H9 (cell line): ENCODE measurements around the gene MSRB2. TPM values are rescaled to one million over a fixed set of nuclear protein-coding genes. Genes with fewer than 3 reads are reported as not detected.

Source experiments
- DNase-seq: peaks from one replicate; pipeline ENCODE4 v3.0.0-alpha.2; 2017
- H2AFZ ChIP-seq: one replicate; pipeline ENCODE4 v1.6.1; 2013; ENCODE audit warnings: mild to moderate bottlenecking, low read length, control low read depth, moderate library complexity
- H2AK5ac ChIP-seq: 2 replicates; pipeline ENCODE4 v1.6.1; 2013; ENCODE audit warnings: low read length, control low read depth, mixed read lengths; ENCODE audit not compliant: insufficient read length
- H2BK120ac ChIP-seq: one replicate; pipeline ENCODE4 v1.6.1; 2013; ENCODE audit warnings: low read depth, mild to moderate bottlenecking, low read length, control low read depth, inconsistent platforms; ENCODE audit not compliant: poor library complexity, severe bottlenecking
- H2BK12ac ChIP-seq: 2 replicates; pipeline ENCODE4 v1.6.1; 2013; ENCODE audit warnings: low read length, control low read depth, mixed read lengths, low read depth; ENCODE audit not compliant: insufficient read length
- H2BK15ac ChIP-seq: 2 replicates; pipeline ENCODE4 v1.6.1; 2013; ENCODE audit warnings: low read depth, low read length, control low read depth
- H2BK20ac ChIP-seq: one replicate; pipeline ENCODE4 v1.6.1; 2013; ENCODE audit warnings: low read depth, mild to moderate bottlenecking, low read length, control low read depth, inconsistent platforms; ENCODE audit not compliant: poor library complexity, severe bottlenecking
- H2BK5ac ChIP-seq: 2 replicates; pipeline ENCODE4 v1.6.1; 2013; ENCODE audit warnings: low read length, control low read depth, mixed read lengths; ENCODE audit not compliant: insufficient read length
- H3K14ac ChIP-seq: 2 replicates; pipeline ENCODE4 v1.6.1; 2013; ENCODE audit warnings: low read length, control low read depth; ENCODE audit not compliant: insufficient read depth
- H3K18ac ChIP-seq: 2 replicates; pipeline ENCODE4 v1.6.1; 2013; ENCODE audit warnings: low read depth, mild to moderate bottlenecking, mixed read lengths, low read length, control low read depth; ENCODE audit not compliant: insufficient read length
- H3K23ac ChIP-seq: 2 replicates; pipeline ENCODE4 v1.6.1; 2013; ENCODE audit warnings: low read length, control low read depth, mixed read lengths, low read depth; ENCODE audit not compliant: insufficient read length
- H3K23me2 ChIP-seq: 2 replicates; pipeline ENCODE4 v1.6.1; 2013; ENCODE audit warnings: low read depth, mild to moderate bottlenecking, mixed read lengths, low read length, control low read depth; ENCODE audit not compliant: insufficient read length, poor library complexity, severe bottlenecking
- H3K27ac ChIP-seq: 2 replicates; pipeline ENCODE4 v1.5.1; 2013; ENCODE audit warnings: low read length, control low read depth, mixed read lengths, low read depth; ENCODE audit not compliant: insufficient read length
- H3K27me3 ChIP-seq: 2 replicates; pipeline ENCODE4 v1.6.1; 2013; ENCODE audit warnings: low read length, control low read depth, inconsistent platforms; ENCODE audit not compliant: insufficient read depth
- H3K4ac ChIP-seq: 2 replicates; pipeline ENCODE4 v1.6.1; 2013; ENCODE audit warnings: low read depth, mild to moderate bottlenecking, control low read depth, inconsistent platforms, low read length, moderate library complexity
- H3K4me1 ChIP-seq: 2 replicates; pipeline ENCODE4 v1.6.1; 2013; ENCODE audit warnings: low read length, control low read depth, inconsistent platforms; ENCODE audit not compliant: insufficient read depth
- H3K4me2 ChIP-seq: 2 replicates; pipeline ENCODE4 v1.6.1; 2013; ENCODE audit warnings: low read length, control low read depth, mixed read lengths; ENCODE audit not compliant: insufficient read length, insufficient read depth
- H3K56ac ChIP-seq: 2 replicates; pipeline ENCODE4 v1.6.1; 2013; ENCODE audit warnings: low read depth, mild to moderate bottlenecking, mixed read lengths, low read length, control low read depth; ENCODE audit not compliant: insufficient read length
- H3K79me1 ChIP-seq: 2 replicates; pipeline ENCODE4 v1.6.1; 2013; ENCODE audit warnings: low read depth, mild to moderate bottlenecking, moderate library complexity, low read length, control low read depth, inconsistent platforms; ENCODE audit not compliant: insufficient read depth, poor library complexity, severe bottlenecking
- H3K79me2 ChIP-seq: 2 replicates; pipeline ENCODE4 v1.6.1; 2013; ENCODE audit warnings: low read length, control low read depth, inconsistent platforms; ENCODE audit not compliant: insufficient read depth
- H3K9ac ChIP-seq: 2 replicates; pipeline ENCODE4 v1.6.1; 2013; ENCODE audit warnings: low read length, control low read depth, mixed read lengths; ENCODE audit not compliant: insufficient read length; ENCODE audit errors: extremely low read depth
- H3K9me3 ChIP-seq: one replicate; pipeline ENCODE4 v1.6.1; 2013; ENCODE audit warnings: low read depth, low read length, inconsistent platforms; ENCODE audit not compliant: control insufficient read depth
- H3T11ph ChIP-seq: one replicate; pipeline ENCODE4 v1.6.1; 2013; ENCODE audit warnings: mild to moderate bottlenecking, low read length, control low read depth, inconsistent platforms
- H4K20me1 ChIP-seq: one replicate; pipeline ENCODE4 v1.6.1; 2013; ENCODE audit not compliant: control insufficient read depth, insufficient read length, insufficient read depth
- H4K5ac ChIP-seq: 2 replicates; pipeline ENCODE4 v1.6.1; 2013; ENCODE audit warnings: low read depth, mild to moderate bottlenecking, mixed read lengths, low read length, control low read depth; ENCODE audit not compliant: insufficient read length
- H4K8ac ChIP-seq: replicated peaks from 2 replicates; pipeline ENCODE4 v1.6.1; 2013; ENCODE audit warnings: low read length, control low read depth, mixed read lengths, low read depth; ENCODE audit not compliant: insufficient read length
- H4K91ac ChIP-seq: 2 replicates; pipeline ENCODE4 v1.6.1; 2013; ENCODE audit warnings: low read depth, mild to moderate bottlenecking, moderate library complexity, mixed read lengths, low read length, control low read depth; ENCODE audit not compliant: insufficient read length
- H3K27ac Mint-ChIP-seq, 3 experiments: 2 replicates in 2 of 3; 3 replicates in 1 of 3; pipeline ENCODE4 v1.8.0; 2020 to 2021; ENCODE audit warnings: mixed read lengths in 3 of 3, mild to moderate bottlenecking in 1 of 3, moderate library complexity in 1 of 3
- H3K27me3 Mint-ChIP-seq: 2 replicates; pipeline ENCODE4 v1.8.0; 2021; ENCODE audit warnings: low read depth, mild to moderate bottlenecking, moderate library complexity, mixed read lengths
- H3K36me3 Mint-ChIP-seq, 3 experiments: 2 replicates in 2 of 3; 3 replicates in 1 of 3; pipeline ENCODE4 v1.8.0; 2020 to 2021; ENCODE audit warnings: low read depth in 3 of 3, mixed read lengths in 3 of 3; ENCODE audit not compliant: insufficient read depth in 1 of 3
- H3K4me1 Mint-ChIP-seq, 2 experiments: 2 replicates each; pipeline ENCODE4 v1.8.0; 2020; ENCODE audit warnings: mixed read lengths in 2 of 2
- H3K4me3 Mint-ChIP-seq, 2 experiments: 2 replicates in 1 of 2; 3 replicates in 1 of 2; pipeline ENCODE4 v1.8.0; 2020 to 2021; ENCODE audit warnings: mild to moderate bottlenecking in 2 of 2, mixed read lengths in 2 of 2, moderate library complexity in 1 of 2
- H3K9me3 Mint-ChIP-seq, 2 experiments: 2 replicates in 1 of 2; 3 replicates in 1 of 2; pipeline ENCODE4 v1.8.0; 2020; ENCODE audit warnings: mild to moderate bottlenecking in 2 of 2, mixed read lengths in 2 of 2, moderate library complexity in 1 of 2
- CTCF ChIP-seq: fragments of 200-600 bp; sonication (generic); conservative IDR thresholded peaks from 3 replicates; pipeline ENCODE4 v1.8.0; 2021; ENCODE audit warnings: antibody characterized with exemption, mild to moderate bottlenecking
- WGBS: extraction: QIAGEN DNeasy Blood & Tissue Kit; methylation state at CpG from one replicate; pipeline ENCODE4 v1.1.7; 2013; ENCODE audit warnings: missing lambda C conversion rate, low lambda C conversion rate, mixed read lengths; ENCODE audit not compliant: insufficient read length; ENCODE audit errors: extremely low coverage; 5-methylcytosine and 5-hydroxymethylcytosine counted together
- total RNA-seq: library from RNA; stranded (reverse); gene quantifications from 2 replicates; pipeline ENCODE4 v1.2.1, GENCODE V29; 2021

The MSRB2 gene
- total RNA-seq, 1 experiment from 2014 or later, result 18.0 TPM

DNA sequence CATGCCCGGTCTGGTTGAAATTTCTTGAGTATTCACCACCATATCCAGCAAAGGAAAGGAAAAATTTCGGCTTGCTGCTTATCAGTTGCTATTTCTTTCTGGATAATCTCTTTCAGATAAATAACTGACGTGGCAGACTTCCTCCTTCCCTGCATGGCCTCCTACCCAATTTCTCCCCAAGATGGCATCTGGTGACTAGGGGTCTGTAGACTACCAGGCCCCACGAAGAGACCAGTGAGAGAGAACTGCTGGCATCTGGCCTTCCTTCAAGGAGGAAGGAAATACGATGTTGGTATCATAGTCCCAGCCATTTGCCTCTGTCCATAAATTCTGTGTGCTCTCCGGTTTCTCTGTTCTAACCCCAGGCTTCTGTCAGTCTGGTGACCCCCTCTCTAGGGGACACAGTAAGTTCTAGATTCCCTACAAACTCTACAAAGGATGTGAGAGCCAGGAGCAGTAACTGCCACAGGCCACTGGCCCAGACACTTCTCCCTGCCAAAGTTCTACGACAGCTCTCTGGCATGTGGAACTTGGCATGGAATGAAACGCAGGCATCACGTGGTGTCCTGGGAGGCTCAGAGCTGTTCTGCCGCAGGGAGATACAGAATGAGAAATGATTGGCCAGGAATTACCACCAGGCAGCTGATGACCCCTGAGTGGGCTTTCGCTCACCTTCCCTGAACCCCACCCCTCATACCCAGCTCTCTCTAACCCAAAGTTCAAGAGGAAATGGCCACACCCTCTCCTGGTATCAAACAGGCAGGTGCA lies 30.0 kb upstream of the MSRB2 start:
- no peak overlapping the region for H4K5ac ChIP-seq
- H3K23me2 ChIP-seq, result no peaks in the 10 kb centered on the region
- no peaks in the 10 kb centered on the region for H3K79me2 ChIP-seq
- WGBS, result no CpG with 5 or more reads among the region's 11 CpGs
- no peak overlapping the region; a peak in 1 of 7 replicates for H3K27ac Mint-ChIP-seq
- no peak overlapping the region for H3K18ac ChIP-seq
- no peak overlapping the region for H2AFZ ChIP-seq
- H3K27me3 ChIP-seq, result no peaks in the 10 kb centered on the region
- H3K9me3 ChIP-seq, result no peaks in the 10 kb centered on the region
- no peak overlapping the region for H3K4ac ChIP-seq
- no peak overlapping the region for H2BK12ac ChIP-seq
- H3K56ac ChIP-seq, result no peak overlapping the region
- H2BK20ac ChIP-seq, result no peak overlapping the region
- H3K9ac ChIP-seq, result no peak overlapping the region
- no peaks in the 10 kb centered on the region for H3K27me3 Mint-ChIP-seq
- no peak overlapping the region for H4K91ac ChIP-seq
- H2BK120ac ChIP-seq, result no peak overlapping the region
- no peak overlapping the region for H3T11ph ChIP-seq
- peaks cover 8% of the 10 kb centered on the region; the same call in 1 of the 2 replicates for H3K4me1 ChIP-seq
- no peak overlapping the region for H2BK15ac ChIP-seq
- no peak overlapping the region for H3K27ac ChIP-seq
- no peaks in the 10 kb centered on the region for H4K20me1 ChIP-seq
- DNase-seq, result no peak
- no peaks in the 10 kb centered on the region; a peak in 1 of 5 replicates for H3K9me3 Mint-ChIP-seq
- no peaks in the 10 kb centered on the region for H3K79me1 ChIP-seq
- no peak overlapping the region for H4K8ac ChIP-seq
- H3K23ac ChIP-seq, result no peak overlapping the region
- H3K36me3 Mint-ChIP-seq, result no peaks in the 10 kb centered on the region
- H2BK5ac ChIP-seq, result no peak overlapping the region
- H3K14ac ChIP-seq, result no peak overlapping the region
- H2AK5ac ChIP-seq, result no peak overlapping the region
- peaks cover 29 to 31% of the 10 kb centered on the region in 2 experiments for H3K4me1 Mint-ChIP-seq
- no peak for TF ChIP-seq CTCF
- no peak overlapping the region for H3K4me2 ChIP-seq
- no peak overlapping the region for H3K4me3 Mint-ChIP-seq
